GM21786 (cell line): ENCODE results near the gene SLC13A3.

Experiments used
- ATAC-seq: cut with Tn5 transposase; IDR thresholded peaks from one replicate; pipeline ENCODE4 v1.9.1; 2021; ENCODE audit not compliant: unreplicated experiment

Gene SLC13A3

GRCh38 chr20:46545077-46545826 lies 106.0 kb downstream of the SLC13A3 start:
- ATAC-seq: peak; percentile 55

GRCh38 chr20:46544576-46544975 lies 106.7 kb downstream of the SLC13A3 start:
- no peak for ATAC-seq

GRCh38 chr20:46543959-46544358 lies 107.3 kb downstream of the SLC13A3 start:
- ATAC-seq: no peak

GRCh38 chr20:46543033-46543432 lies 108.2 kb downstream of the SLC13A3 start:
- ATAC-seq: no peak

- no peak for ATAC-seq
Measured at GRCh38 chr20:46541229-46541935, 109.9 kb downstream of the SLC13A3 start.

GRCh38 chr20:46539113-46539512 lies 112.1 kb downstream of the SLC13A3 start:
- ATAC-seq: no peak

GRCh38 chr20:46530640-46531039 lies 120.6 kb downstream of the SLC13A3 start:
- ATAC-seq: no peak

- ATAC-seq: no peak
Measured at GRCh38 chr20:46523696-46524328, 127.4 kb downstream of the SLC13A3 start.

- ATAC-seq: no peak
Measured at GRCh38 chr20:46523108-46523507, 128.2 kb downstream of the SLC13A3 start.

GRCh38 chr20:46520976-46521579 lies 130.2 kb downstream of the SLC13A3 start:
- ATAC-seq: no peak

- no peak for ATAC-seq
Measured at GRCh38 chr20:46520540-46520939, 130.7 kb downstream of the SLC13A3 start.

GRCh38 chr20:46519471-46520068 lies 131.7 kb downstream of the SLC13A3 start:
- no peak for ATAC-seq

GRCh38 chr20:46512943-46513844 lies 138.1 kb downstream of the SLC13A3 start, which contains the start of gene ZNF334:
Gene ZNF334 (minus strand): TSS chr20:46513559. CDS start chr20:46512102, 1,457 bp downstream.
- no peak for ATAC-seq

- ATAC-seq: no peak
Measured at GRCh38 chr20:46509523-46509922, 141.7 kb downstream of the SLC13A3 start.
